Lower leg skin (tissue), 3 donors: Measurements from ENCODE around the gene PAK4.

Source experiments
- POLR2A ChIP-seq, 2 donors: fragments of 450-650 bp; IDR thresholded peaks; one replicate each; pipeline ENCODE4 v1.6.1; 2016 to 2017; ENCODE audit warnings: antibody characterized with exemption in 2 of 2, mild to moderate bottlenecking in 1 of 2, moderate library complexity in 1 of 2
- TF ChIP-seq, protein P1 (sequence below), 3 donors: fragments of 450-650 bp; IDR thresholded peaks; one replicate each; pipeline ENCODE4 v1.5.1; 2016; ENCODE audit warnings: antibody characterized with exemption in 3 of 3, mild to moderate bottlenecking in 3 of 3, moderate library complexity in 2 of 3

GRCh38 chr19:39157997-39158389, 32.4 kb downstream of the PAK4 start:
- TF ChIP-seq, protein P1, sequence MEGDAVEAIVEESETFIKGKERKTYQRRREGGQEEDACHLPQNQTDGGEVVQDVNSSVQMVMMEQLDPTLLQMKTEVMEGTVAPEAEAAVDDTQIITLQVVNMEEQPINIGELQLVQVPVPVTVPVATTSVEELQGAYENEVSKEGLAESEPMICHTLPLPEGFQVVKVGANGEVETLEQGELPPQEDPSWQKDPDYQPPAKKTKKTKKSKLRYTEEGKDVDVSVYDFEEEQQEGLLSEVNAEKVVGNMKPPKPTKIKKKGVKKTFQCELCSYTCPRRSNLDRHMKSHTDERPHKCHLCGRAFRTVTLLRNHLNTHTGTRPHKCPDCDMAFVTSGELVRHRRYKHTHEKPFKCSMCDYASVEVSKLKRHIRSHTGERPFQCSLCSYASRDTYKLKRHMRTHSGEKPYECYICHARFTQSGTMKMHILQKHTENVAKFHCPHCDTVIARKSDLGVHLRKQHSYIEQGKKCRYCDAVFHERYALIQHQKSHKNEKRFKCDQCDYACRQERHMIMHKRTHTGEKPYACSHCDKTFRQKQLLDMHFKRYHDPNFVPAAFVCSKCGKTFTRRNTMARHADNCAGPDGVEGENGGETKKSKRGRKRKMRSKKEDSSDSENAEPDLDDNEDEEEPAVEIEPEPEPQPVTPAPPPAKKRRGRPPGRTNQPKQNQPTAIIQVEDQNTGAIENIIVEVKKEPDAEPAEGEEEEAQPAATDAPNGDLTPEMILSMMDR (IDR thresholded peaks at IDR 0.05): no peak
- TF ChIP-seq POLR2A (IDR thresholded peaks at IDR 0.05): no peak
